K562 (cell line): Measurements from ENCODE around the gene STAB2. TPM values are rescaled to one million over a fixed set of nuclear protein-coding genes. Genes with fewer than 3 reads are reported as not detected.

ENCODE experiments used
- ATAC-seq: fragments of 200-7000 bp; cut with Tn5 transposase; 3 replicates; pipeline ENCODE4 v1.9.1; 2020; ENCODE audit warnings: moderate library complexity
- BruUV-seq: library from RNA; stranded (reverse); fragments of 400-500 nt; replicated peaks from 2 replicates; lab custom pipeline; 2021; lab: Mats Ljungman, UMichigan
- CTCF ChIA-PET: fragments of 300-600 bp; formaldehyde crosslinking; extraction: SDS; loops from one replicate; lab custom pipeline; 2021; ENCODE audit warnings: low intra/inter-chr PET ratio; lab: Yijun Ruan, JAX
- POLR2A ChIA-PET: fragments of 300-600, 350-650 bp; sonication (Branson Sonifier 250); formaldehyde crosslinking; extraction: SDS; loops from one replicate; lab custom pipeline; 2021; ENCODE audit warnings: antibody characterized with exemption, inconsistent platforms; lab: Yijun Ruan, JAX
- DNase-seq, 4 experiments: peaks; one replicate each; pipeline versions ENCODE4 v3.0.0 to v3.0.0-alpha.2; 2011 to 2018; ENCODE audit warnings: low spot score in 3 of 4, mixed read lengths in 3 of 4; ENCODE audit errors: extremely low read depth in 1 of 4
- FAIRE-seq: peaks from 2 replicates; lab custom pipeline; 2011; peaks lifted over from hg19 to GRCh38; lab: Jason Lieb, UNC
- H2AFZ ChIP-seq: 2 replicates; pipeline ENCODE4 v1.6.0; 2011; ENCODE audit warnings: low read depth, low read length, control low read depth, inconsistent platforms
- H3K27ac ChIP-seq: fragments of 200-600 bp; 3 replicates; pipeline ENCODE4 v1.8.0; 2011; ENCODE audit warnings: low read depth, mild to moderate bottlenecking, control low read depth, inconsistent platforms, low read length, moderate library complexity, mixed read lengths; ENCODE audit errors: extremely low read depth
- H3K27me3 ChIP-seq, 2 experiments: fragments of 300-600 bp in 1 of 2; 2 replicates in 1 of 2; 3 replicates in 1 of 2; pipeline versions ENCODE4 v1.6.0 to v1.8.0; 2011; ENCODE audit warnings: inconsistent platforms in 2 of 2, low read length in 2 of 2, mild to moderate bottlenecking in 1 of 2, mixed read lengths in 1 of 2, moderate library complexity in 1 of 2; ENCODE audit not compliant: control insufficient read depth in 2 of 2, insufficient read depth in 2 of 2
- H3K36me3 ChIP-seq: fragments of 300-600 bp; 3 replicates; pipeline ENCODE4 v1.8.0; 2011; ENCODE audit warnings: mild to moderate bottlenecking, low read length, inconsistent platforms; ENCODE audit not compliant: control insufficient read depth, insufficient read depth
- H3K4me1 ChIP-seq, 2 experiments: fragments of 200-600 bp in 1 of 2; replicated peaks in 1 of 2; 2 replicates in 1 of 2; 3 replicates in 1 of 2; pipeline versions ENCODE4 v1.5.1 to v1.8.0; 2011; ENCODE audit warnings: inconsistent platforms in 2 of 2, low read length in 2 of 2, mild to moderate bottlenecking in 1 of 2, mixed read lengths in 1 of 2, moderate library complexity in 1 of 2; ENCODE audit not compliant: control insufficient read depth in 2 of 2, insufficient read depth in 2 of 2
- H3K4me2 ChIP-seq: 2 replicates; pipeline ENCODE4 v1.6.1; 2011; ENCODE audit warnings: low read length, control low read depth, inconsistent platforms, mixed read lengths; ENCODE audit not compliant: insufficient read depth
- H3K4me3 ChIP-seq: fragments of 200-600 bp; sonication (generic), shearing (Covaris generic); 2 replicates; pipeline ENCODE4 v1.5.1; 2016; ENCODE audit warnings: control low read depth, inconsistent platforms
- H3K79me2 ChIP-seq: fragments of 200-600 bp; 3 replicates; pipeline ENCODE4 v1.8.0; 2011; ENCODE audit warnings: low read length, inconsistent platforms; ENCODE audit not compliant: control insufficient read depth, insufficient read depth
- H3K9ac ChIP-seq, 2 experiments: 2 replicates each; pipeline versions ENCODE4 v1.6.0 to v1.6.1; 2011; ENCODE audit warnings: low read depth in 2 of 2, low read length in 2 of 2, control low read depth in 1 of 2, inconsistent platforms in 1 of 2, mild to moderate bottlenecking in 1 of 2, mixed read lengths in 1 of 2; ENCODE audit not compliant: insufficient read depth in 1 of 2
- H3K9me1 ChIP-seq: one replicate; pipeline ENCODE4 v1.6.0; 2011; ENCODE audit warnings: inconsistent platforms, mild to moderate bottlenecking, low read length, moderate library complexity; ENCODE audit not compliant: control insufficient read depth, insufficient read depth
- H3K9me3 ChIP-seq: replicated peaks from 2 replicates; pipeline ENCODE4 v1.5.1; 2011; ENCODE audit warnings: low read depth, low read length, inconsistent platforms; ENCODE audit not compliant: control insufficient read depth, insufficient read depth
- H4K20me1 ChIP-seq: replicated peaks from 2 replicates; pipeline ENCODE4 v1.6.1; 2011; ENCODE audit warnings: low read length, inconsistent platforms, mixed read lengths; ENCODE audit not compliant: control insufficient read depth, insufficient read depth
- DLX4 ChIP-seq: fragments of 250-450 bp; sonication (Bioruptor Pico); IDR thresholded peaks from 2 replicates; pipeline ENCODE4 v1.6.1; 2021; ENCODE audit warnings: mild to moderate bottlenecking
- FOXM1 ChIP-seq, 2 experiments: fragments of 450-650 bp in 1 of 2; sonication (generic) in 1 of 2; formaldehyde crosslinking in 1 of 2; IDR thresholded peaks; 2 replicates each; pipeline versions ENCODE4 v1.6.1 to v1.9.0; 2017 to 2022; ENCODE audit warnings: low read depth in 2 of 2, mild to moderate bottlenecking in 2 of 2, missing genetic modification reagents in 1 of 2, moderate library complexity in 1 of 2
- HNRNPH1 ChIP-seq: fragments of 200-400 bp; formaldehyde crosslinking; optimal IDR thresholded peaks from 2 replicates; pipeline ENCODE3; 2017; ENCODE audit warnings: low read depth, mild to moderate bottlenecking, low read length, moderate library complexity
- ILF3 ChIP-seq: fragments of 450-650 bp; IDR thresholded peaks from 2 replicates; pipeline ENCODE4 v1.6.1; 2018; ENCODE audit warnings: antibody characterized with exemption, mild to moderate bottlenecking, moderate library complexity, borderline replicate concordance
- RERE ChIP-seq: sonication (generic); formaldehyde crosslinking; IDR thresholded peaks from 2 replicates; pipeline ENCODE4 v1.8.0; 2023; ENCODE audit warnings: missing genetic modification reagents, mild to moderate bottlenecking, borderline replicate concordance
- ZBTB17 ChIP-seq: fragments of 450-650 bp; formaldehyde crosslinking; IDR thresholded peaks from 2 replicates; pipeline ENCODE4 v1.4.0; 2020; ENCODE audit warnings: mild to moderate bottlenecking
- ZNF12 ChIP-seq: sonication (generic); formaldehyde crosslinking; IDR thresholded peaks from 2 replicates; pipeline ENCODE4 v1.4.0; 2020; ENCODE audit warnings: mild to moderate bottlenecking, missing genetic modification reagents
- WGBS: fragments of 100-300 bp; shearing (Covaris generic); methylation state at CpG from one replicate; pipeline ENCODE4 v1.1.6; 2016; ENCODE audit warnings: low coverage, mixed read lengths; ENCODE audit not compliant: insufficient coverage; ENCODE audit errors: missing lambda C conversion rate; 5-methylcytosine and 5-hydroxymethylcytosine counted together
- in situ Hi-C: fragments of 300-500 bp; cut with MboI; formaldehyde crosslinking; loops from 4 replicates; pipeline ENCODE4 v1.15.0; 2018; ENCODE audit warnings: inconsistent platforms, mixed read lengths
- intact Hi-C: fragments of 100-400 bp; cut with micrococcal nuclease; formaldehyde crosslinking; loops from 2 replicates; pipeline ENCODE4 v1.14.2; 2022
- polyA plus RNA-seq, 8 experiments: library from polyadenylated mRNA; depleted of rRNA in 4 of 8; stranded (reverse) in 5 of 8; unstranded in 3 of 8; fragments of >200 nt; fragmentation: Nextera tagmentation in 2 of 8; fragmentation: Illumina TruSeq in 1 of 8; extraction: Ambion mirVana in 2 of 8; extraction: Trizol in 1 of 8; gene quantifications; 2 replicates each; pipeline versions ENCODE4 v1.2.1 to v1.2.3, GENCODE V29; 2011 to 2014; ENCODE audit warnings: inconsistent platforms in 1 of 8, missing spikeins in 1 of 8
- total RNA-seq, 7 experiments: library from RNA; depleted of rRNA in 6 of 7; stranded (reverse); fragments of >200 nt in 6 of 7; fragmentation: Illumina TruSeq in 2 of 7; extraction: Trizol in 2 of 7; gene quantifications; 2 replicates each; pipeline versions ENCODE4 v1.2.1 to v1.2.3, GENCODE V29; 2011 to 2021; ENCODE audit warnings: low replicate concordance in 1 of 7
- TF ChIP-seq, protein P1 (sequence below), 3 experiments: IDR thresholded peaks in 2 of 3; conservative IDR thresholded peaks in 1 of 3; 2 replicates each; pipeline ENCODE4 v1.5.1; 2011 to 2012; ENCODE audit warnings: low read length in 3 of 3, mild to moderate bottlenecking in 3 of 3, control low read depth in 2 of 3, improper control_type of control experiment in 1 of 3, inconsistent platforms in 1 of 3, low read depth in 1 of 3, mixed read lengths in 1 of 3, moderate library complexity in 1 of 3; ENCODE audit not compliant: insufficient read depth in 2 of 3

The STAB2 gene
- total and polyA plus RNA-seq, 9 of the 15 experiments (the other 6 are each of a cell fraction or from before 2014, with no cell fraction given) = 0.10 TPM; not detected in 8

DNA sequence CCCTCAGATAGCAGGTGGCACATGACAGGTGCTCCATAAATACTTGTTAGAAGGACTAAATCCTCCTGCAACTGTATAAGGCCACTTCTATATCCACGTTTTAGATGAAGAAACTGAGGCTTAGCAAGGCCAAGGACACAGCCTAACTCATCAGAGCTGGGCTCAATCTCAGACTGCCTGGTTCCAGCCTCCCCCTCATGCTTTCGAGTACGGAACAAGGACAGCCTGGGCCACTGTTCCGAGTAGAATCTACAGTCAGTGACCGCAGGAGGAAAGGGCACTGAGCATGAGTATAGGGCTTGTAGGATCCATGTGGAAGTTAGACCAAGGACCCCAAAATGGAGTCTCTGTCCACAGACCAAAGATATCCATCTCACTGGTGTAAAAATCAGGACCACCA lies 169.4 kb downstream of the STAB2 start:
- 49% methylated on average over 5 of the region's 5 CpGs for WGBS
- Histone ChIP-seq H3K27me3 (no peaks in the 10 kb centered on the region), H3K27ac (no peak overlapping the region), H4K20me1 (no peaks in the 10 kb centered on the region; the same call in 1 of the 2 replicates), H3K4me3 (no peak overlapping the region), H3K9me1 (peaks cover 3% of the 10 kb centered on the region), H3K36me3 (peaks cover 4% of the 10 kb centered on the region; the same call in 1 of the 3 replicates), H3K9ac (no peak overlapping the region), H3K4me2 (no peak overlapping the region), H3K9me3 (no peaks in the 10 kb centered on the region), H3K79me2 (no peaks in the 10 kb centered on the region), H2AFZ (no peak overlapping the region), H3K4me1 (no peaks in the 10 kb centered on the region)
- no TSS peak for BruUV-seq
- ChIA-PET POLR2A (interaction anchor here (0.6 kb wide), 2 partner anchors 9 to 1214 kb away, joined by 3 read pairs; no protein-coding TSS in a partner anchor), CTCF (no interaction called here)
- in situ Hi-C loops = no loop called here
- FAIRE-seq (no peak), ATAC-seq (no peak), DNase-seq (no peak)
- intact Hi-C loops = no loop called here
- TF ChIP-seq, protein P1, sequence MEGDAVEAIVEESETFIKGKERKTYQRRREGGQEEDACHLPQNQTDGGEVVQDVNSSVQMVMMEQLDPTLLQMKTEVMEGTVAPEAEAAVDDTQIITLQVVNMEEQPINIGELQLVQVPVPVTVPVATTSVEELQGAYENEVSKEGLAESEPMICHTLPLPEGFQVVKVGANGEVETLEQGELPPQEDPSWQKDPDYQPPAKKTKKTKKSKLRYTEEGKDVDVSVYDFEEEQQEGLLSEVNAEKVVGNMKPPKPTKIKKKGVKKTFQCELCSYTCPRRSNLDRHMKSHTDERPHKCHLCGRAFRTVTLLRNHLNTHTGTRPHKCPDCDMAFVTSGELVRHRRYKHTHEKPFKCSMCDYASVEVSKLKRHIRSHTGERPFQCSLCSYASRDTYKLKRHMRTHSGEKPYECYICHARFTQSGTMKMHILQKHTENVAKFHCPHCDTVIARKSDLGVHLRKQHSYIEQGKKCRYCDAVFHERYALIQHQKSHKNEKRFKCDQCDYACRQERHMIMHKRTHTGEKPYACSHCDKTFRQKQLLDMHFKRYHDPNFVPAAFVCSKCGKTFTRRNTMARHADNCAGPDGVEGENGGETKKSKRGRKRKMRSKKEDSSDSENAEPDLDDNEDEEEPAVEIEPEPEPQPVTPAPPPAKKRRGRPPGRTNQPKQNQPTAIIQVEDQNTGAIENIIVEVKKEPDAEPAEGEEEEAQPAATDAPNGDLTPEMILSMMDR (IDR thresholded peaks at IDR 0.05 in 2 of 3, conservative IDR thresholded peaks at IDR 0.05 in 1 of 3; ENCODE audit: insufficient read depth in 2 of 3, low read depth in 1 of 3, low read length in 3 of 3) = no peak
- no peak for TF ChIP-seq DLX4 (CRISPR knock-in tag)
- no peak for TF ChIP-seq ZNF12
- no peak for TF ChIP-seq RERE (CRISPR knock-in tag)
- TF ChIP-seq FOXM1 (IDR thresholded peaks at IDR 0.05; ENCODE audit: low read depth) = no peak
- TF ChIP-seq FOXM1 (CRISPR knock-in tag; IDR thresholded peaks at IDR 0.05; ENCODE audit: low read depth) = no peak
- no peak for TF ChIP-seq ILF3
- no peak for TF ChIP-seq ZBTB17
- no peak for TF ChIP-seq HNRNPH1
